Sigmoid colon (tissue), 4 donors: ENCODE data around the gene KIAA1614.

Source experiments
- CTCF ChIP-seq, 4 experiments: fragments of 450-650 bp in 3 of 4; fragments of 200-600 bp in 1 of 4; IDR thresholded peaks; one replicate each; pipeline ENCODE4 v1.5.1; 2016 to 2019; ENCODE audit warnings: antibody characterized with exemption in 4 of 4, mild to moderate bottlenecking in 3 of 4, moderate library complexity in 2 of 4
- POLR2A ChIP-seq, 2 donors: fragments of 450-650 bp; IDR thresholded peaks; one replicate each; pipeline ENCODE4 v1.6.1; 2016; ENCODE audit warnings: antibody characterized with exemption in 2 of 2, mild to moderate bottlenecking in 2 of 2, moderate library complexity in 2 of 2
- POLR2AphosphoS5 ChIP-seq, 4 donors: sonication (generic); formaldehyde crosslinking; IDR thresholded peaks; one replicate each; pipeline ENCODE4 v1.6.1; 2017; ENCODE audit warnings: antibody characterized with exemption in 4 of 4

- no peak for TF ChIP-seq CTCF (IDR thresholded peaks at IDR 0.05)
- no peak for TF ChIP-seq POLR2AphosphoS5 (IDR thresholded peaks at IDR 0.05)
- no peak for TF ChIP-seq POLR2A (IDR thresholded peaks at IDR 0.05)
Observed at GRCh38 chr1:180994262-180994661, 81.6 kb downstream of the KIAA1614 start.
